GM18951 (cell line): Measurements from ENCODE around the gene ART1.
"Not testable (repeated sequence)": the region's sequence is repeated elsewhere in the genome, so short reads cannot be mapped to it uniquely, and the experiment has no call there.

Source experiments
- POLR2A ChIP-seq: IDR thresholded peaks from 4 replicates; pipeline ENCODE4 v1.6.1; 2011; ENCODE audit warnings: mild to moderate bottlenecking; ENCODE audit not compliant: insufficient read length, insufficient read depth; ENCODE audit errors: extremely low read depth
- in situ Hi-C: fragments of 300-500 bp; cut with MboI; formaldehyde crosslinking; loops from one replicate; pipeline ENCODE4 v1.12.0; 2022; ENCODE audit warnings: low sequenced_read_pairs, mixed read lengths, inconsistent platforms; ENCODE audit not compliant: unreplicated experiment

Gene ART1

DNA sequence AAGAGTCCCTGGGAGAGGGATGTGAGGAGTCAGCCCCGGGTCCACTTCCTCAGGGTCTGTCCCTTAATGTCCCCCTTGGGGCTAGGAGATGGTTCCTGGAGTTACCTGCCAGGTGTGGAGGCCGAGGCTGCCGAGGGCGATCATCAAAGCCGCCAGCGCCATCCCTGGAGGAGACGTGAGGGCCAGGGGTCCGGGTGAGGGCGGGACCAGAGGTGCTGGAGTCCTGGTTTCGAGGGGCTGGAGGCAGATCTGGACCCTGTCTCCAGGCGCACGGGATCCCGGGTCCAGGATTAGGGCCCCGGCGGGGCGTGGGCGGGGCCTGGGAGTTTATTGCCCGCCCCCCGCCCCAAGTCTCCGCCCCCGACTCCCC lies 3.2 kb upstream of the ART1 start, which contains the start of gene ART5:
ART5 (minus strand) TSS at position 292 of the 370 bp plus-strand sequence; CDS start at position 162, 130 bp downstream.
- in situ Hi-C loops = no loop called here

DNA sequence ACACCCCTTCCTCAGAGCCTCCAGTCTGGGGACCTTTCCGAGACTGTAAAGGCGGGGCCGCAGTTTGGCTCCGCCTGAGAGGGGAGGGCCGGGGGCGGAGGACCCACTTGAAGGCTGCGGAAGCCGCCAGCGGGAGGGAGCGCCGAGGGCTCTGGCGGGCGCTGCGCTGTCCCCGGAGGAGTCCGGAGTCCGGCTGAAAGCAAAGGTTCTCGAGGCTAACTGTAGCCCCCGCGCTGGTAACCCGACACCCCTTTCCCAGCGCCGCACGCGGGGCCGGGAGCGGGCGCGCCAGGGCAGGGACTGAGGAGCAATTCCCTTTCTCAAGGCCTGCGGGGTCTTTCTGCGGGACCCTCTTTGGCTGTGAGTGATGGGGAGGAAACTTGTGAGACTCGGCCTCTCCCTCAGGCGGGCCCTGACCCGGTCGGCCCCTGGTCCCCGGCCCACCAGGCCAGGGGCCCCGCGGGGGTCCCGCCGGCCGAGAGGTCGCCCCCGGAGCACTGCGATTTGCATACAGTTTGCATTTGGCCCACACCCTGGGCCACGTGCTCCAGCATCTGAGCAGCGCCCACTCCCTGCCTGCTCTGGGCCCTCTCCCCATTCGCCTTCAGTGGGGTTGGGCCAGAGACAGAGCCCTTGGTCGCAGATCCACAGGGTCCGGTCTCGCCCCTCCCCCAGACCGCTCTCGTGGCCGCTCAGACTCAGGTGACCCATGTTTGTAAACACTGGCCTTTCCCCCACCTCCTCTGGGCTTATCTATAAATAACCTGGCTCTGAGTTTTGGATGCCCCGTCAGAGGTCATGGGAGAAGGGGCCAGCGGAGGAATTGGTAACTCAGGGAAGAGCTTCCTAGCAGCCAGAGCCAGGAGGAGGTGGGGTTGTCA lies 2.6 kb upstream of the ART1 start:
- TF ChIP-seq POLR2A = no peak
- in situ Hi-C loops = no loop called here

More for the DNA sequence above, 3.2 kb upstream of the ART1 start, which contains the start of gene ART5:
- no peak for TF ChIP-seq POLR2A

DNA sequence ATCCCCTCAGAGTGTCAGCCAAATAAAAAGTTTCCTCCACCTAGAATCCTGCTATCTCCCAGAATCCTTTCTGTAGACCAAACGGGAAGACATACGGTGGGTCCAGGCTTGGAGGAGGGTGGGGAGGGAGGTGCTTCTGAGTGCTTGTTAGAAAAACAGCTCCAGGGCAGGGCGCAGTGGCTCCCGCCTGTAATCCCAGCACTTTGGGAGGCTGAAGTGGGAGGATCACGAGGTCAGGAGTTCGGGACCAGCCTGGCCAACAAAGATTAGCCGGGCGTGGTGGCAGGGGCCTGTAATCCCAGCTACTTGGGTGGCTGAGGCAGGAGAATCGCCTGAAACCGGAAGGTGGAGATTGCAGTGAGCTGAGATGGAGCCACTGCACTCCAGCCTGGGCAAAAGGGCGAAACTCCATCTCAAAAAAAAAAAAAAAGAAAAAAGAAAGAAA lies 1.8 kb upstream of the ART1 start:
- in situ Hi-C loops = not testable (repeated sequence)

DNA sequence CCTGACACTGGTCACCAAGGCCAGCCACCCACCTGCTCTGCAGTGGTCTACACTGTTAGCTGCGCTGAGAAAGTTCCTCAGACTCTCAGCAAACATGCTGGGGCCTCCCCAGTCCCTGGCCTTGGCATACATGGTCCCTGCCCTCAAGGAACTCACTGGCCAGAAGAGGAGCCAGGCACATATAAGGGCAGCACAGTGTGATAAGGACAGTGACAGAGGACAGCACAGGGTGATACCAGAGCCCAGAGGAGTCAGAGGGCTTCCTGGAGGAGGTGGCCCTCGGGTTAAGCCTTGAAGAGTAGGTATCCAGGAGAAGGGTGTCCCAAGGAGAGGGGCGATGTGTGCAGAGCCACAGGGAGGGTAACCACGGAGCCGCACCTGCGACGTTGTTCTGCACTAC lies 624 bp downstream of the ART1 start:
- no peak for TF ChIP-seq POLR2A
- in situ Hi-C loops = no loop called here

DNA sequence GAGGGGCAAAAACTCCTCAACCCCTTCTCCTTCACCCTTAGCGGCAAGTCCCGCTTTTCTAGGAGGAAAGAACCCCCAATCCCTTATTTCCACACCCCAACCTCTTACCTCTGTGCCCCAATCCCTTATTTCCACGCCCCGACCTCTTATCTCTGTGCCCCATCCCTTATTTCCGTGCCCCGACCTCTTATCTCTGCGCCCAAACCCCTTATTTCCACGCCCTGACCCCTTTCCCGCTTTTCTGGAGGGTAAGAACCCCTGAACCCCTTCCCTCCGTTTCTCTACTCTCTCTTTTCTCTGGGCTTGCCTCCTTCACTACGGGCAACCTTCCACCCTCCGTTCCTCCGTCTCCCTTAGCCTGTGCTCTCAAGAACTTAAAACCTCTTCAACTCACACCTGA lies 3.9 kb downstream of the ART1 start:
- in situ Hi-C loops = not testable (repeated sequence)

DNA sequence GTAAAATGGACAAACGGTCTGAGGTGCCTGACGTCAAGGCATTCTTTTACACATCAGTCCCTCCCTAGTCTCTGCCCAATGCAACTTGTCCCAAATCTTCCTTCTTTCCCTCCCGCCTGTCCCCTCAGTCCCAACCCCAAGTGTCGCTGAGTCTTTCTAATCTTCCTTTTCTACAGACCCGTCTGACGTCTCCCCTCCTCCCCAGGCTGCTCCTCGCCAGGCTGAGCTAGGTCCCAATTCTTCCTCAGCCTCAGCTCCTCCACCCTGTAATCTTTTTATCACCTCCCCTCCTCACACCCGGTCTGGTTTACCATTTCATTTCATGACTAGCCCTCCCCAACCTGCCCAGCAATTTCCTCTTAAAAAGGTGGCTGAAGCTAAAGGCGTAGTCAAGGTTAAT lies 4.4 kb downstream of the ART1 start:
- in situ Hi-C loops = not testable (repeated sequence)

DNA sequence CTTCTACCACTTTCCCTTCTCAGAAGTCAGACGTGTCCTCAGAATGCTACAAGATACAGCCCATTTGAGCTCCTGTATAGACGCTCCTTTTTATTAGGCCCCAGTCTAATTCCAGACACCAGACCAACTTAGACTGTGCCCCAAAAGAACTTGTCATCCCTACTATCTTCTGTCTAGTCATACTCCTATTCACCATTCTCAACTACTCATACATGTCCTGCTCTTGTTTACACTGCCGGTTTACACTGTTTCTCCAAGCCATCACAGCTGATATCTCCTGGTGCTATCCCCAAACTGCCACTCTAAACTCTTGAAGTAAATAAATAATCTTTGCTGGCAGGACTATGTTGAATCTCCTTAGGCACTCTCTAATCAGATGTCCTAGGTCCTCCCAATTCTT lies 7.6 kb downstream of the ART1 start:
- in situ Hi-C loops = not testable (repeated sequence)

DNA sequence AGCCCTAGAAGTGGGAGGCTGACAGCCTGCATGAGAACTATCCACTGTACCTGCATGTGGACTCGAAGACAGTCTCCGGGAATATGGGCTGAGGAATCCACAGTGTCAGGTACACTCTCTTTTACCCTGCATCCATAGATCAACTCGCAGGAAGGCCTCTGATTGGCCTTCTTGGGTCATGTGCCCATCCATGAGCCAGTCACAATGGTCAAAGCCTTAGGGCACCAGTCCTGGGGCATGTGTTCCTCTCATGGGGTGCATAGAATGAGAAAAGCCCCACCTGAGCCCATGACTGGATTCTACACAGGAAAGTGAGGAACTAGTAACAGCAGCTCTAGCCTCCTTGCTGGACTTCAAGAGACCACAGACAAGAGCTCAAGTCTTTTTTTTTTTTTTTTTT lies 10.6 kb downstream of the ART1 start:
- in situ Hi-C loops = no loop called here
- TF ChIP-seq POLR2A = no peak

DNA sequence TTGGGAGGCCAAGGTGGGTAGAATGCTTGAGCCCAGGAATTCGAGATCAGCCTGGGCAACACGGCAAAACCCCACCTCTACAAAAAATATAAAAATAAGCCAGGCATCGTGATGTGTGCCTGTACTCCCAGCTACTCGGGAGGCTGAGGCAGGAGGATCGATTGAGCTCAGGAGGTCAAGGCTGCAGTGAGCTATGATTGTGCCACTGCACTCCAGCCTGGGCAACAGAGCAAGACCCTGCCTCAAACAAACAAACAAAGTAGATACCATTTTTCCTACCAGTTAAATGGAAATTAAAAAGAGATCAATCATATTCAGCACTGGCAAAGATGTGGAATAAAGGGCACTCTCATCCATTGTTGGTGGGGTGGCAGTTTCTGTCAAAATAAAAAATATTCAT lies 12.4 kb downstream of the ART1 start:
- in situ Hi-C loops = not testable (repeated sequence)

DNA sequence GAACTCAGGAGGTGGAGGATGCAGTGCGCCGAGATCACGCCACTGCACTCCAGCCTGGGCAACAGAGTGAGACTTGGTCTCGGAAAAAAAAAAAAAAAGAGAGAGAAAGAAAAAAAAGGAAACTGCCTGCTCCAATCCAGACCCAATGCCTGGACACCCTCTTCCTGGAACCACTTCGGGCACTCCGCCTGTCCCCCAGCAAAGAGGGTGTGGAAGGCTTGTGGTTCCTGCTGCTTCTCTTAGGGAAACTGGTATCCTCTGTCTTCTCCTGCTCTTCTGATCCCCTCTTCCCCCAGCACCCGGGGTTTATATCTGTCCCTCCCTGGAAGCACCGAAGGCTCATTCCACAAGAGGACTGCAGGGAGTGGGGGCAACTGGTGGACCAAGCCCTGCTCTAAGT lies 13.3 kb downstream of the ART1 start:
- in situ Hi-C loops = no loop called here
- TF ChIP-seq POLR2A = no peak

DNA sequence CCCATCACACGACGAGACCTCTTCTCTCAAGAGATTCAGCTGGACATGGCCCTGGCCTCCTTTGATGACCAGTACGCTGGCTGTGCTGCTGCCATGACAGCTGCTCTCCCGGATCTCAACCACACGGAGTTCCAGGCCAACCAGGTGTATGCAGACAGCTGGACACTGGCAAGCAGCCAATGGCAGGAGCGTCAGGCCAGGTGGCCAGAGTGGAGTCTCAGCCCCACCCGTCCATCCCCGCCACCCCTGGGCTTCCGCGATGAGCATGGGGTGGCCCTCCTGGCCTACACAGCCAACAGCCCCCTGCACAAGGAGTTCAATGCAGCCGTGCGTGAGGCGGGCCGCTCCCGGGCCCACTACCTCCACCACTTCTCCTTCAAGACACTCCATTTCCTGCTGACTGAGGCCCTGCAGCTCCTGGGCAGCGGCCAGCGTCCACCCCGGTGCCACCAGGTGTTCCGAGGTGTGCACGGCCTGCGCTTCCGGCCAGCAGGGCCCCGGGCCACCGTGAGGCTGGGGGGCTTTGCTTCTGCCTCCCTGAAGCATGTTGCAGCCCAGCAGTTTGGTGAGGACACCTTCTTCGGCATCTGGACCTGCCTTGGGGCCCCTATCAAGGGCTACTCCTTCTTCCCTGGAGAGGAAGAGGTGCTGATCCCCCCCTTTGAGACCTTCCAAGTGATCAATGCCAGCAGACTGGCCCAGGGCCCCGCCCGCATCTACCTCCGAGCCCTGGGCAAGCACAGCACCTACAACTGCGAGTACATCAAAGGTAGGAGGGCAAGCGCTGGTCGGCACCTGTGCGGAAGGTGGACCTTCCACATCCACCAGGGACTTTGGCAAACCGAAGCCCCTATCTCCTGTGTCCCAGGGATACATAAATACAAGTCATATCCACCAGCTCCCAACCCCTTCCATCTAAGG lies 14.9 kb downstream of the ART1 start:
- TF ChIP-seq POLR2A = no peak
- in situ Hi-C loops = no loop called here

DNA sequence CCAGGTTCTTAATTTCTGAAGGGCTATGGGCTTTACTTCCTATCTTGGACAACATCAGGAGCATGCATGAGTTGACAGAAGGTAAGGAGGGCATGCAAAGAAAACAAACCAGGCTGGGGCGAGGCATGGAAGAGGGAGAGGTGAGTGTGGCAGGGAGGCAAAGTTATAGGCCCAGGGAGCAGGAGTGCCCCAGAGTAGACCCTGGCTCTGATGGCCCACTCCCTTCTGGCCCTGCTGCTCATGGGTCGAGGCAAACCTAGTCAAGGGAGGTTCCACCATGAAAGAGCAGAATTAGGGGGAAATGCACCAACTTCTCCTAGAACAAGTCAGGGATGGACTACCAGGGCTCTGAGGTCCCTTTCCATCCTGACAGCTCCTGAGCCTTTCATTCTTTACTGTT lies 16.0 kb downstream of the ART1 start:
- TF ChIP-seq POLR2A = no peak
- in situ Hi-C loops = no loop called here

DNA sequence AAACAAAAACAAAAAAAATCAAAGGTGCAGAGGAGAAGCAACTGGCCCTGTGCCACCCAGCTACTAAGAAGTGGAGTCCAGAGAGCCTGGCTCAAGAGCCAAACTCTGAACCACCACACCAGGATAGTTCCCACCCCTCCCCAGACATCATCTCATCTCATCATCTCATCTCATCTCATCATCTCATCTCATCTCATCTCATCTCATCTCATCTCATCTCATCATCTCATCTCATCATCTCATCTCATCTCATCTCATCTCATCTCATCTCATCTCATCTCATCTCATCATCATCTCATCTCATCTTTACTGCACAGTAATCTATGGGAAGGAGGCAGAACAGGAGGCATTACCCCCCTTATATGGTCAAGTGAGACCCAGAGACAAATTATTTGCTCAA lies 17.9 kb downstream of the ART1 start:
- no peak for TF ChIP-seq POLR2A
- in situ Hi-C loops = no loop called here

DNA sequence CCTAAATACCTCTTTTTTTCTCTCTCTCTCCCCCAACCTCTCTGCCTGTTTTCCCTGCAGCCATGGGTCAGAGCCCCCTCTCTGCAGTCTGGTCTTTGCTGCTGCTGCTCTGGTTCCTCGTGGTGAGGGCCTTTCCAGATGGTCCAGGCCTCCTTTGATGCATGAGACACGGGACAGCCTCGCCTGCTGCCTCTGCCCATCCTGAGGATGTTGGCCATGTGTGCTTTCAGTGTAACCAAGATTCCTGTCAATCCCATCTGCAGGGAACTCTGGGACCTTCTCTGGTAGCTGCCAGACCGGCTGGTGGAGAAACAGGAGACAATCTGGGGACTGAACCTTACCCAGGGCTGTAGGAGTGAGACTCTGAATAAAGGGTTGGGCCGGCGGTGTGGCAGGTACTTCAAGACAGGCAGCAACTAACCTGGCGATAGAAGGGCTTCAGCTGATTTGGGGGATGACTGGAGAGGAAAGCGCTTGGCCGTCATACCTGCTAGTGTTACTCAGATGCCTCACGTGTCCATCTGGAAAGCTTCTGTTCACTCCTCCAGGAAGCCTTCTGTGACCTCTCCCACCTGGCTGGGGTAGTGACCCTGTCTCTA lies 19.2 kb downstream of the ART1 start:
- TF ChIP-seq POLR2A = no peak
- in situ Hi-C loops = no loop called here
